ENCODE data around the gene LSM3.

LSM3 gene

DNA sequence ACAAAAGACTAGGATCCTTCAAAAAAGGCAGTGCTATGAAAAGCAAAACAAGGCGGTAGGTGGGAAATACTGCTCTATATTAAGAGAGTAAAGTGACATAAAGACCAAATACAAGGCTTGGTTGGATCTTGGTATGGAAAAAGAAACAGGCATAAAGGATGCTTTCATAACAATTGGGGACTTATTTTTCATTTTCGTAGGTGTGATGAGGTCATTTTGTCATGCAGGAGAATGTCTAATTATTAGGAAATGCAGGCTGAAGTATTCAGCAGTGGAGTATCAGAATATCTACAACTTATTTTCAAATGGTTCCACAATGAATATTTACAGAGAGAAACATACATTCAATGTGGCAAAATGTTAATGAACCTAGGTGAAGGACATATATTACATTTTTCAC is 9.2 kb upstream of the LSM3 start:
- no peak for DNase-seq
- H3K27ac ChIP-seq, result no peak overlapping the region
- H3K9me3 ChIP-seq, result no peaks in the 10 kb centered on the region
- no peak for TF ChIP-seq CTCF (IDR thresholded peaks at IDR 0.05)
- intact Hi-C loops (cut with DNase I; ENCODE audit: low total_unique reads), result no loop called here
- no peak overlapping the region for H3K4me3 ChIP-seq
- H3K4me1 ChIP-seq, result no peaks in the 10 kb centered on the region
- no peaks in the 10 kb centered on the region for H3K27me3 ChIP-seq
- peaks cover 85 to 86% (median 86%) of the 10 kb centered on the region in 3 donors for H3K36me3 ChIP-seq

GRCh38 chr3:14169871-14170270 is 8.7 kb upstream of the LSM3 start:
- Histone ChIP-seq H3K36me3 (peaks cover 80 to 82% (median 81%) of the 10 kb centered on the region in 3 donors), H3K4me3 (no peak overlapping the region), H3K27ac (no peak overlapping the region), H3K27me3 (no peaks in the 10 kb centered on the region), H3K4me1 (peaks cover 0 to 4% (median under 1%) of the 10 kb centered on the region in 4 donors), H3K9me3 (no peaks in the 10 kb centered on the region)
- no peak for TF ChIP-seq CTCF (IDR thresholded peaks at IDR 0.05)
- no peak for DNase-seq
- intact Hi-C loops (cut with DNase I; ENCODE audit: low total_unique reads), result no loop called here

DNA sequence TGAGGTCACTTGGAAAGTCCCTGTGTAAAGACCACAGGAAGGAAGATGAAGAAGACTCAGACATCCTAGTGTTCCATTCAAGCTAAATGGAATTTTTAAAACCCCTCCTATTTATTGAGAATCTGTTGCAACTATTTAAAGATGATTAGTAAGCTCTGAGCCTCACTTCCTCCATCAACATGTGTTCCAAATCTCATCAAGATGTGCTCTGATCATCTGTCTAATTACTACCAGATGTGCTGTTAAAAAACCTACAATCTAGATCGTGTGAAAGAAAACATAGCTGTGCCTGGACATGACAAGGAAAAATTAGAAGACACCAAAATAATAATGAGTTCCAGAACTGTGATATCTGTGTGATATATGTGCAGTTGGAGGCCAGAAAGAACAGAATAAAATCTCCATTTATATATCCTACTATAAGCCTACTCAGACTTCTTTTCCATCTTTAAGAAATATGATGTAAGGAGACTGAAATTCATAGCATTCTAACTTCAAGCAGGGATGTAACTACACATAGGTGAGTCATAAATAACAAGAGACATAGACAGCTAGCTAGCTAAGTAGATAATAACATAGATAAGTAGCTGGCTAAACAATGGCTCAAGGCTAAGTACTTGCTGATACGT is 8.0 kb upstream of the LSM3 start:
- Histone ChIP-seq H3K4me1 (peaks cover 0 to 10% (median 4%) of the 10 kb centered on the region in 4 donors), H3K9me3 (no peaks in the 10 kb centered on the region), H3K4me3 (no peak overlapping the region), H3K27ac (no peak overlapping the region), H3K36me3 (peaks cover 73 to 74% (median 74%) of the 10 kb centered on the region in 3 donors), H3K27me3 (no peaks in the 10 kb centered on the region)
- no peak for TF ChIP-seq CTCF (IDR thresholded peaks at IDR 0.05)
- no peak for DNase-seq
- intact Hi-C loops (cut with DNase I; ENCODE audit: low total_unique reads), result no loop called here

DNA sequence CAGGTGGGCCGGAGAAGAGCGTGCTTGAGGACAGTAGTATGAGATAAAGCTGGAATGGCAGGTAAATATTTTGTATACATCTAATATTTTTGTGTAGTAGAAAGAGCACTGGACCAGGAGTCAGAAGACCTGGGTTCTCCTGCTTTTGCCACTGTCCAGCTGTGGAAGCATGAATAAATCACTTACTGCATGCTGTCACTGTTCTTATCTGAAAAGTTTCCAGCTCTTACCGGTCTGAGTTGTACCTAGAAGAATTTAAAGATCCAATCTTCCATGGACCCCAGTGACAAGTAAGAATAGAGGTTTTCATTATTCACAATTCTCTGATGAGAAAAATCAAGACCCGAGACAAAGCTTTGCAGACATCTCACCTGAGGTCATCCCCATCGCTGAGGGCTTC is 6.1 kb upstream of the LSM3 start:
- H3K9me3 ChIP-seq, result no peaks in the 10 kb centered on the region
- intact Hi-C loops (cut with DNase I; ENCODE audit: low total_unique reads), result no loop called here
- H3K4me1 ChIP-seq, result peaks cover 0 to 26% (median 13%) of the 10 kb centered on the region in 4 donors
- no peak overlapping the region for H3K4me3 ChIP-seq
- no peak for DNase-seq
- H3K36me3 ChIP-seq, result peaks cover 54 to 55% (median 55%) of the 10 kb centered on the region in 3 donors
- no peaks in the 10 kb centered on the region for H3K27me3 ChIP-seq
- no peak overlapping the region for H3K27ac ChIP-seq
- no peak for TF ChIP-seq CTCF (IDR thresholded peaks at IDR 0.05)

DNA sequence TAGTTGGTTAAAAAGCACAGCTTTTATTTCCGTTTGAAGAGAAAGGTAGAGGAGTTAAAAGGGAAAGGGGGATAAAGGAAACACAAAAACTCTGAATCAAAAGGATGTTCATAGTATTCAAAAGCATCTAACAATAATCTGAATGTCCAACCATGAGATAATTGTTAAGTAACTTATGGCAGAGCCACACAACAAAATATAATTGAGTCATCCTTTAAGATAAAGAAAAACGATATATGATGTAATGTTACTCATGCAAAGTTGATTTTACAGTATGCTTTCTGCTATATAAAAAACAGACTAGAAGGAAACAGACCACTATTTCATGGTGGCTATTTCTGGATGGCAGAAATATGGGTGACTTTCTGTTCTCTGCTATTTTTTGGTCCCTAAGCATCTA is 4.1 kb upstream of the LSM3 start:
- intact Hi-C loops (cut with DNase I; ENCODE audit: low total_unique reads), result no loop called here
- DNase-seq, result no peak
- TF ChIP-seq CTCF (IDR thresholded peaks at IDR 0.05), result no peak
- peaks cover 35 to 36% (median 35%) of the 10 kb centered on the region in 3 donors for H3K36me3 ChIP-seq
- no peaks in the 10 kb centered on the region for H3K9me3 ChIP-seq
- H3K4me3 ChIP-seq, result no peak overlapping the region
- H3K27ac ChIP-seq, result no peak overlapping the region
- H3K4me1 ChIP-seq, result peaks cover 0 to 36% (median 20%) of the 10 kb centered on the region in 4 donors
- H3K27me3 ChIP-seq, result no peaks in the 10 kb centered on the region
